Testis (tissue), 5 donors: ENCODE results near the gene VWCE. TPM values are rescaled to one million over a fixed set of nuclear protein-coding genes. Genes with fewer than 3 reads are reported as not detected.
A peak's percentile ranks its signal among the peaks of the same experiment; 100 is the strongest.

ENCODE experiments used
- DNase-seq: peaks from one replicate; pipeline ENCODE4 v3.0.0-alpha.2; 2019
- H3K27ac ChIP-seq, 2 donors: fragments of 200-600 bp; sonication (generic); one replicate each; pipeline ENCODE4 v1.5.1; 2019
- H3K27me3 ChIP-seq: fragments of 200-600 bp; sonication (generic); one replicate; pipeline ENCODE4 v1.5.1; 2019
- H3K36me3 ChIP-seq: fragments of 200-600 bp; sonication (generic); one replicate; pipeline ENCODE4 v1.5.1; 2017; ENCODE audit warnings: low read depth; ENCODE audit errors: missing control alignments
- H3K4me1 ChIP-seq: fragments of 200-600 bp; sonication (generic); one replicate; pipeline ENCODE4 v1.5.1; 2019
- H3K4me3 ChIP-seq, 2 donors: fragments of 200-600 bp; sonication (generic); one replicate each; pipeline ENCODE4 v1.5.1; 2017 to 2019
- H3K9me3 ChIP-seq: fragments of 200-600 bp; sonication (generic); one replicate; pipeline ENCODE4 v1.5.1; 2017
- CTCF ChIP-seq, 3 experiments: fragments of 450-650 bp in 2 of 3; fragments of 200-600 bp in 1 of 3; sonication (generic) in 1 of 3; IDR thresholded peaks; one replicate each; pipeline ENCODE4 v1.5.1; 2016 to 2019; ENCODE audit warnings: antibody characterized with exemption in 3 of 3, mild to moderate bottlenecking in 2 of 3, moderate library complexity in 1 of 3
- POLR2A ChIP-seq: fragments of 450-650 bp; IDR thresholded peaks from one replicate; pipeline ENCODE4 v1.6.1; 2017; ENCODE audit warnings: antibody characterized with exemption, mild to moderate bottlenecking, moderate library complexity
- WGBS, 2 donors: methylation state at CpG; one replicate each; pipeline ENCODE4 v1.1.5; 2018; 5-methylcytosine and 5-hydroxymethylcytosine counted together
- intact Hi-C: fragments of 100-400 bp; cut with DNase I; formaldehyde crosslinking; loops from one replicate; pipeline ENCODE4 v1.15.1; 2023; ENCODE audit warnings: low total_unique reads
- long read RNA-seq, 2 donors: transcript quantifications; one replicate each; lab custom pipeline, GENCODE V29; 2026
- polyA plus RNA-seq: library from polyadenylated mRNA; stranded (reverse); fragments of 350-450 nt; fragmentation: Illumina TruSeq; extraction: RNeasy Lipid Tissue Mini Kit (QIAGEN cat#74804); gene quantifications from one replicate; pipeline ENCODE4 v1.2.3, GENCODE V29; 2014; ENCODE audit warnings: low read depth, low replicate concordance; ENCODE audit not compliant: insufficient read depth
- total RNA-seq, 2 donors: library from RNA; depleted of rRNA; stranded (reverse); fragments of >200 nt; gene quantifications; one replicate each; pipeline ENCODE4 v1.2.3, GENCODE V29; 2016

The VWCE gene
- total RNA-seq (10 to 100 TPM; 11.1 TPM), polyA plus RNA-seq (6.6 TPM)
- long read RNA-seq, donor 1: 0 reads
- long read RNA-seq, donor 2: 0 reads

GRCh38 chr11:61294717-61295595 is at the start of gene VWCE:
VWCE (minus strand) TSS chr11:61295316; CDS start chr11:61295037, 279 bp downstream.
- Histone ChIP-seq H3K27me3 (no peaks in the 10 kb centered on the region), H3K4me3 (peak within 1 kb of the TSS; percentile 60 to 66), H3K27ac (peak within 1 kb of the TSS; percentile 78 to 92), H3K4me1 (peaks cover 35% of the 10 kb centered on the region), H3K9me3 (no peaks in the 10 kb centered on the region), H3K36me3 (no peaks in the 10 kb centered on the region)
- WGBS, 2 donors: 6% methylated on average over 92 of the region's 97 CpGs; no CpG with 5 or more reads in 1 of the 2 donors
- TF ChIP-seq CTCF (IDR thresholded peaks at IDR 0.05) (no peak), POLR2A (no peak)
- DNase-seq: peak; percentile 60
- intact Hi-C loops: no loop called here

- WGBS, 2 donors: 88 to 93% methylated on average over 25 to 29 of the region's 29 CpGs
- no peaks in the 10 kb centered on the region for H3K36me3 ChIP-seq
- H3K27ac ChIP-seq: no peak overlapping the region
- no peaks in the 10 kb centered on the region for H3K27me3 ChIP-seq
- DNase-seq: no peak
- intact Hi-C loops: no loop called here
- peaks cover 22% of the 10 kb centered on the region for H3K4me1 ChIP-seq
- no peaks in the 10 kb centered on the region for H3K9me3 ChIP-seq
- TF ChIP-seq POLR2A: no peak
- no peak for TF ChIP-seq CTCF (IDR thresholded peaks at IDR 0.05)
- no peak overlapping the region for H3K4me3 ChIP-seq
These were observed 49.0 kb upstream of the VWCE start for GRCh38 chr11:61343792-61344745.

GRCh38 chr11:61342207-61342803 is 47.2 kb upstream of the VWCE start:
- H3K4me1 ChIP-seq: peaks cover 23% of the 10 kb centered on the region
- no peaks in the 10 kb centered on the region for H3K36me3 ChIP-seq
- H3K27ac ChIP-seq: no peak overlapping the region
- no peak for DNase-seq
- 73 to 85% methylated on average over 11 to 20 of the region's 20 CpGs for WGBS, 2 donors
- no peaks in the 10 kb centered on the region for H3K9me3 ChIP-seq
- H3K4me3 ChIP-seq: no peak overlapping the region
- intact Hi-C loops: no loop called here
- no peak for TF ChIP-seq CTCF (IDR thresholded peaks at IDR 0.05)
- H3K27me3 ChIP-seq: no peaks in the 10 kb centered on the region

- H3K4me3 ChIP-seq: no peak overlapping the region
- no peak overlapping the region for H3K27ac ChIP-seq
- intact Hi-C loops: no loop called here
- no peak for DNase-seq
- TF ChIP-seq POLR2A (no peak), CTCF (IDR thresholded peaks at IDR 0.05) (no peak)
- peaks cover 29% of the 10 kb centered on the region for H3K4me1 ChIP-seq
- WGBS, 2 donors: 95 to 100% methylated on average over 4 of the region's 4 CpGs
- H3K36me3 ChIP-seq: no peaks in the 10 kb centered on the region
- no peaks in the 10 kb centered on the region for H3K9me3 ChIP-seq
- no peaks in the 10 kb centered on the region for H3K27me3 ChIP-seq
These were observed 46.6 kb upstream of the VWCE start for GRCh38 chr11:61341706-61342105.
